ENCODE measurements around the gene RPIA. TPM values are rescaled to one million over a fixed set of nuclear protein-coding genes. Genes with fewer than 3 reads are reported as not detected.

Gene RPIA
- total RNA-seq, 1 donor from 2014 or later = 13.3 TPM

DNA sequence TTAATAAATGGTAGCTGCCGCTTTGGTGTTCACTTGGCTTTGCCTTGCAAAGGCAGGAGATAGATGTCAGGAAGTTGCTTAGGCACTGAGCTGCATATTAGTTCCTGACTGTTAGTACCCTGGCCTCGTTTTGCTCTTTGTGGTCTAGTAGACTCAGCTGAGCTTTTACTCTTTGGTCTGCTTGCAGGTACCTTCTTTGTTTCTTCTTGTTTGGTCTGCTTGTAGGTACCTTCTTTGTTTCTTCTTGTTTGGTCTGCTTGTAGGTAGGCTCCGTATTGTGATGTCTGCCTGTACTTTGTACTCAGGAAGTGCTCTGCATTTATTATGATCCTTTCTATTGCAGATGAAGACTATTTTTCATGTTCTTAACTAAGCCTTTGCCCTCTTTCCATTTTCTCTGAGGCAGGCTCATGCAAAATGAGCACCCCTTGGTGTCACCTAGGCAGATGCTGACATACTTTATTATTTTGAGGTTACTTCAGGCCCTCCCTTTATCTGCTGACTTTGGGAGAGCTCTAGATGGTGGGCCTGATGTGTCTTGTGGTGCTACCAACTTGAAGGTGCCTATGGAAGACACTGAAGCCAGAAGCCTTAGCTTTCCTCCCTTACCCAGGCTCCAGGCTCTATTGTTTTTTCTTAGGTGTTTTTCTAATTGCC is 6.0 kb downstream of the RPIA start:
- H3K4me1 Mint-ChIP-seq (ENCODE audit: low read depth, unreplicated experiment) = peaks cover 2% of the 10 kb centered on the region
- no peak overlapping the region for H3K4me3 Mint-ChIP-seq (ENCODE audit: unreplicated experiment)
- DNase-seq (ENCODE audit: low read depth) = no peak
- Histone ChIP-seq H3K4me2 (ENCODE audit: low read length) (no peak overlapping the region), H3K79me2 (ENCODE audit: insufficient read depth, low read length) (peaks cover 65% of the 10 kb centered on the region), H4K20me1 (ENCODE audit: insufficient read depth, low read length) (peaks cover 51% of the 10 kb centered on the region), H3K27me3 (ENCODE audit: insufficient read depth, low read length) (no peaks in the 10 kb centered on the region), H3K9ac (ENCODE audit: low read length) (no peak overlapping the region), H2AFZ (ENCODE audit: low read depth, low read length) (no peak overlapping the region), H3K4me3 (ENCODE audit: insufficient read depth, low read depth, low read length) (no peak overlapping the region), H3K9me3 (ENCODE audit: insufficient read depth, low read depth, low read length) (no peaks in the 10 kb centered on the region), H3K36me3 (ENCODE audit: insufficient read depth, low read length) (peaks cover 6% of the 10 kb centered on the region), H3K27ac (ENCODE audit: low read depth, low read length) (no peak overlapping the region), H3K4me1 (ENCODE audit: insufficient read depth, low read length) (no peaks in the 10 kb centered on the region)
- TF ChIP-seq, protein P1, sequence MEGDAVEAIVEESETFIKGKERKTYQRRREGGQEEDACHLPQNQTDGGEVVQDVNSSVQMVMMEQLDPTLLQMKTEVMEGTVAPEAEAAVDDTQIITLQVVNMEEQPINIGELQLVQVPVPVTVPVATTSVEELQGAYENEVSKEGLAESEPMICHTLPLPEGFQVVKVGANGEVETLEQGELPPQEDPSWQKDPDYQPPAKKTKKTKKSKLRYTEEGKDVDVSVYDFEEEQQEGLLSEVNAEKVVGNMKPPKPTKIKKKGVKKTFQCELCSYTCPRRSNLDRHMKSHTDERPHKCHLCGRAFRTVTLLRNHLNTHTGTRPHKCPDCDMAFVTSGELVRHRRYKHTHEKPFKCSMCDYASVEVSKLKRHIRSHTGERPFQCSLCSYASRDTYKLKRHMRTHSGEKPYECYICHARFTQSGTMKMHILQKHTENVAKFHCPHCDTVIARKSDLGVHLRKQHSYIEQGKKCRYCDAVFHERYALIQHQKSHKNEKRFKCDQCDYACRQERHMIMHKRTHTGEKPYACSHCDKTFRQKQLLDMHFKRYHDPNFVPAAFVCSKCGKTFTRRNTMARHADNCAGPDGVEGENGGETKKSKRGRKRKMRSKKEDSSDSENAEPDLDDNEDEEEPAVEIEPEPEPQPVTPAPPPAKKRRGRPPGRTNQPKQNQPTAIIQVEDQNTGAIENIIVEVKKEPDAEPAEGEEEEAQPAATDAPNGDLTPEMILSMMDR (IDR thresholded peaks at IDR 0.05; ENCODE audit: insufficient read depth, low read depth, low read length) = no peak
- TF ChIP-seq EZH2 (IDR thresholded peaks at IDR 0.05; ENCODE audit: insufficient read depth, low read length) = no peak
- no peaks in the 10 kb centered on the region for H3K9me3 Mint-ChIP-seq (ENCODE audit: unreplicated experiment)
- peaks cover 5% of the 10 kb centered on the region for H3K36me3 Mint-ChIP-seq (ENCODE audit: low read depth, unreplicated experiment)
- FAIRE-seq = no peak
- H3K27ac Mint-ChIP-seq (ENCODE audit: unreplicated experiment) = no peak overlapping the region
- H3K27me3 Mint-ChIP-seq (ENCODE audit: low read depth, unreplicated experiment) = no peaks in the 10 kb centered on the region

DNA sequence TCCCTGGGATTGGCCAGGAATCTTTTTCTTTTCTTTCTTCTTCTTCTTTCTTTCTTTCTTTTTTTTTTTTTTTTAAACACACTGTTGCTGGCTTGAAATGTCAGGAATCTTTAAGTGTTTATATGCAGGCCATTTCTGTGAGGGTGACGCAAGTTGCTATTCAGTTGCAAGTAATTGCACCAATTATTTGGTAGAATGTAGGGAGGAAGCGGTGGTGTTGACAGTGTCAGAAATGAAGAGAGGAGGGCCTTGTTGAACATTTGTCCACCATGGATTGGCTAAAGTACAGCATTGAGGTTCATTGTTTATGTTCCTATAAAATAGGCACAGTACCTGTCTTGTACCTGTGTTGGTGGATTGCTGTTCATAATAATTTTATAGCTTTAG is 6.5 kb downstream of the RPIA start:
- no peak overlapping the region for H3K4me3 ChIP-seq (ENCODE audit: insufficient read depth, low read depth, low read length)
- H3K27ac ChIP-seq (ENCODE audit: low read depth, low read length) = no peak overlapping the region
- peaks cover 60% of the 10 kb centered on the region for H3K79me2 ChIP-seq (ENCODE audit: insufficient read depth, low read length)
- Mint-ChIP-seq H3K27ac (ENCODE audit: unreplicated experiment) (no peak overlapping the region), H3K4me3 (ENCODE audit: unreplicated experiment) (no peak overlapping the region), H3K4me1 (ENCODE audit: low read depth, unreplicated experiment) (no peaks in the 10 kb centered on the region), H3K27me3 (ENCODE audit: low read depth, unreplicated experiment) (no peaks in the 10 kb centered on the region), H3K36me3 (ENCODE audit: low read depth, unreplicated experiment) (peaks cover 8% of the 10 kb centered on the region), H3K9me3 (ENCODE audit: unreplicated experiment) (no peaks in the 10 kb centered on the region)
- no peak for FAIRE-seq
- TF ChIP-seq, protein P1 (IDR thresholded peaks at IDR 0.05; ENCODE audit: insufficient read depth, low read depth, low read length) = no peak
- no peak for TF ChIP-seq EZH2 (IDR thresholded peaks at IDR 0.05; ENCODE audit: insufficient read depth, low read length)
- H3K36me3 ChIP-seq (ENCODE audit: insufficient read depth, low read length) = peaks cover 6% of the 10 kb centered on the region
- H4K20me1 ChIP-seq (ENCODE audit: insufficient read depth, low read length) = peaks cover 46% of the 10 kb centered on the region
- H3K9me3 ChIP-seq (ENCODE audit: insufficient read depth, low read depth, low read length) = no peaks in the 10 kb centered on the region
- no peak overlapping the region for H3K9ac ChIP-seq (ENCODE audit: low read length)
- no peaks in the 10 kb centered on the region for H3K4me1 ChIP-seq (ENCODE audit: insufficient read depth, low read length)
- no peak for DNase-seq (ENCODE audit: low read depth)
- H2AFZ ChIP-seq (ENCODE audit: low read depth, low read length) = no peak overlapping the region
- no peaks in the 10 kb centered on the region for H3K27me3 ChIP-seq (ENCODE audit: insufficient read depth, low read length)
- no peak overlapping the region for H3K4me2 ChIP-seq (ENCODE audit: low read length)

DNA sequence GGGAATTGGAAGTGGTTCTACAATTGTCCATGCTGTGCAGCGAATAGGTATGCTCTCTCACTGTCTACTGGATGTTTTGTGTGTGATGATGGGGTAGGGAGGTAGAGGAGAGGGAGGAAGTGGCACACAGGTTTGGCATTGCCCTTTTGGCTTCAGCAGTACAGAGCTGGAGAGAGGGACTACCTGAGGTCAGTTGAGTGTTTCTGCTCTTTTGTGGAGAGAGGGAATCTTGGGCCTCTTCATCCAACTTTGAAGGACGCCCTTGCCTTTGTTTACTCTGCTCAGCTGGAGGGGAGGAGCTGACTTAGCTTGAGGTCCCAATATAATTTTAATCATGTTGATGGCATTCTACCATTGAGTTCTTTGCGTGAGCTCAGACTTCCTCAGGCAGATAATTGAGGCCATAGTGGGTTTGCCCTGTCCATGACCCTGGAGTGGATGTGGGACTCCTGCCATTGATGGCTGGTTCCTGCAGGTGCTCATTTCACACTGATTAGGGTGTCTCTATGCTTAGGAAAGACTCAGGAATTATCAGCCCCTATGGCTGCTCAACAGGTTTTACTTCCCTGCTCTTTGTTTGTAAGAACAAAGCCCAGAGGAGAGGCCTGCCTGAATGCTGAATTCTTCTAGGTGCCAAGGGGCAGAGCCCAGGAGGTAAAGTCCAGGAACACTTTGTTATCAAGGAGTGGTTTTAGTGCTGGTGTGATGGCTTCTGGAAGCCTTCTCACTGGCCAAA is 7.2 kb downstream of the RPIA start:
- no peak for TF ChIP-seq EZH2 (IDR thresholded peaks at IDR 0.05; ENCODE audit: insufficient read depth, low read length)
- TF ChIP-seq, protein P1 (IDR thresholded peaks at IDR 0.05; ENCODE audit: insufficient read depth, low read depth, low read length) = no peak
- DNase-seq (ENCODE audit: low read depth) = no peak
- Mint-ChIP-seq H3K4me1 (ENCODE audit: low read depth, unreplicated experiment) (no peaks in the 10 kb centered on the region), H3K36me3 (ENCODE audit: low read depth, unreplicated experiment) (peaks cover 9% of the 10 kb centered on the region), H3K27ac (ENCODE audit: unreplicated experiment) (no peak overlapping the region), H3K27me3 (ENCODE audit: low read depth, unreplicated experiment) (no peaks in the 10 kb centered on the region), H3K4me3 (ENCODE audit: unreplicated experiment) (no peak overlapping the region), H3K9me3 (ENCODE audit: unreplicated experiment) (no peaks in the 10 kb centered on the region)
- no peaks in the 10 kb centered on the region for H3K9me3 ChIP-seq (ENCODE audit: insufficient read depth, low read depth, low read length)
- H3K4me2 ChIP-seq (ENCODE audit: low read length) = no peak overlapping the region
- peaks cover 6% of the 10 kb centered on the region for H3K36me3 ChIP-seq (ENCODE audit: insufficient read depth, low read length)
- no peak overlapping the region for H3K4me3 ChIP-seq (ENCODE audit: insufficient read depth, low read depth, low read length)
- H2AFZ ChIP-seq (ENCODE audit: low read depth, low read length) = no peak overlapping the region
- H3K4me1 ChIP-seq (ENCODE audit: insufficient read depth, low read length) = no peaks in the 10 kb centered on the region
- peaks cover 39% of the 10 kb centered on the region for H4K20me1 ChIP-seq (ENCODE audit: insufficient read depth, low read length)
- peaks cover 53% of the 10 kb centered on the region for H3K79me2 ChIP-seq (ENCODE audit: insufficient read depth, low read length)
- no peaks in the 10 kb centered on the region for H3K27me3 ChIP-seq (ENCODE audit: insufficient read depth, low read length)
- no peak for FAIRE-seq
- no peak overlapping the region for H3K27ac ChIP-seq (ENCODE audit: low read depth, low read length)
- no peak overlapping the region for H3K9ac ChIP-seq (ENCODE audit: low read length)
